Ascending aorta (tissue), 2 donors: ENCODE measurements around the gene MAFB. TPM values are rescaled to one million over a fixed set of nuclear protein-coding genes. Genes with fewer than 3 reads are reported as not detected.

ENCODE experiments used
- DNase-seq, 2 donors: peaks; one replicate each; pipeline ENCODE4 v3.0.0-alpha.2; 2019; ENCODE audit warnings: low spot score in 2 of 2
- H3K27ac ChIP-seq, 2 donors: fragments of 200-600 bp; sonication (generic); one replicate each; pipeline ENCODE4 v1.5.1; 2016 to 2017; ENCODE audit warnings: mild to moderate bottlenecking in 1 of 2
- H3K27me3 ChIP-seq: fragments of 200-600 bp; sonication (generic); one replicate; pipeline ENCODE4 v1.5.1; 2017
- H3K36me3 ChIP-seq, 2 donors: fragments of 200-600 bp; sonication (generic); one replicate each; pipeline ENCODE4 v1.5.1; 2016
- H3K4me1 ChIP-seq, 2 donors: fragments of 200-600 bp; sonication (generic); one replicate each; pipeline ENCODE4 v1.5.1; 2016 to 2017; ENCODE audit warnings: mild to moderate bottlenecking in 1 of 2
- H3K4me3 ChIP-seq, 2 donors: fragments of 200-600 bp; sonication (generic); one replicate each; pipeline ENCODE4 v1.5.1; 2016 to 2017; ENCODE audit warnings: mild to moderate bottlenecking in 1 of 2
- H3K9me3 ChIP-seq, 2 donors: fragments of 200-600 bp; sonication (generic); one replicate each; pipeline ENCODE4 v1.5.1; 2016
- intact Hi-C: fragments of 100-400 bp; cut with DNase I; formaldehyde crosslinking; loops from one replicate; pipeline ENCODE4 v1.15.1; 2023
- total RNA-seq: library from RNA; depleted of rRNA; stranded (reverse); fragments of >200 nt; gene quantifications from one replicate; pipeline ENCODE4 v1.1.0, GENCODE V29; 2016
- TF ChIP-seq, protein P1 (sequence below), 3 experiments: fragments of 200-600 bp in 2 of 3; fragments of 450-650 bp in 1 of 3; sonication (generic) in 2 of 3; IDR thresholded peaks; one replicate each; pipeline ENCODE4 v1.5.1; 2016 to 2019; ENCODE audit warnings: antibody characterized with exemption in 3 of 3, mild to moderate bottlenecking in 1 of 3, moderate library complexity in 1 of 3

Gene MAFB
- total RNA-seq, 1 donor from 2014 or later: 84.6 TPM

DNA sequence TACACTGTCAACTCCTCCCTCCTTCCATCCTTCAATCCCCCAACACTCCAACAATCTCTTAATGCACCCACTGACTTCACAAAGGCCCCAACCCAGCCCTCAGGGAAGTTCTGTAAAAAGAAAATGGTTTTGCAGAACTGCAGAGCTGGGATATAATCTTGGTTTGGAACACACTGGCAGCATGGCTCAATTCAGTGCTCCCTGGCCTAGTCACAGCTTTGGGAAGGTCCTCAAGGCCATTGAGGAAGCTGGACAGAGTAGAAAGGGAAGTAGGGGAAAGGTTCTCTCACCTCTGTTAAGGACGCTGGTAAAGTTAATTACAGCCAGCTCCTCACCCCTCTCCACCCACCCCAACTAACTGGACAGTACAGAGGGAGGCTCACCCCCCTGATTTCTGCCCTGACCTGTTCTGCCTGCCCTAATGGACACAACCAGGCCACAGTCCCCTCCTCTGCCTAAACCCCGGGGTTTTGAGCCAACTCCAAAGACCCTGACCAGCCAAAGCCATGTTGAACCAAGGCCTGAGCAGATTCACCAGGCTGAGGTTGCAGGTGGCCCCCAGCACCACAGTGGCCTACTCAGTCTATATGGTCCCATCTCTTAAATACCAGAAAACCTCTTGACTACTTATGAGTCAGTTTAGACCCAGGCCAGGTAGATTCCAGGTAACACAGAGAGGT, 49.2 kb downstream of the MAFB start:
- Histone ChIP-seq H3K9me3 (no peaks in the 10 kb centered on the region), H3K36me3 (no peaks in the 10 kb centered on the region), H3K4me3 (no peak overlapping the region), H3K27me3 (no peaks in the 10 kb centered on the region), H3K27ac (no peak overlapping the region), H3K4me1 (no peaks in the 10 kb centered on the region)
- intact Hi-C loops: no loop called here
- TF ChIP-seq, protein P1, sequence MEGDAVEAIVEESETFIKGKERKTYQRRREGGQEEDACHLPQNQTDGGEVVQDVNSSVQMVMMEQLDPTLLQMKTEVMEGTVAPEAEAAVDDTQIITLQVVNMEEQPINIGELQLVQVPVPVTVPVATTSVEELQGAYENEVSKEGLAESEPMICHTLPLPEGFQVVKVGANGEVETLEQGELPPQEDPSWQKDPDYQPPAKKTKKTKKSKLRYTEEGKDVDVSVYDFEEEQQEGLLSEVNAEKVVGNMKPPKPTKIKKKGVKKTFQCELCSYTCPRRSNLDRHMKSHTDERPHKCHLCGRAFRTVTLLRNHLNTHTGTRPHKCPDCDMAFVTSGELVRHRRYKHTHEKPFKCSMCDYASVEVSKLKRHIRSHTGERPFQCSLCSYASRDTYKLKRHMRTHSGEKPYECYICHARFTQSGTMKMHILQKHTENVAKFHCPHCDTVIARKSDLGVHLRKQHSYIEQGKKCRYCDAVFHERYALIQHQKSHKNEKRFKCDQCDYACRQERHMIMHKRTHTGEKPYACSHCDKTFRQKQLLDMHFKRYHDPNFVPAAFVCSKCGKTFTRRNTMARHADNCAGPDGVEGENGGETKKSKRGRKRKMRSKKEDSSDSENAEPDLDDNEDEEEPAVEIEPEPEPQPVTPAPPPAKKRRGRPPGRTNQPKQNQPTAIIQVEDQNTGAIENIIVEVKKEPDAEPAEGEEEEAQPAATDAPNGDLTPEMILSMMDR (IDR thresholded peaks at IDR 0.05): no peak
- peak in 1 of 2 donors; percentile 39 for DNase-seq

DNA sequence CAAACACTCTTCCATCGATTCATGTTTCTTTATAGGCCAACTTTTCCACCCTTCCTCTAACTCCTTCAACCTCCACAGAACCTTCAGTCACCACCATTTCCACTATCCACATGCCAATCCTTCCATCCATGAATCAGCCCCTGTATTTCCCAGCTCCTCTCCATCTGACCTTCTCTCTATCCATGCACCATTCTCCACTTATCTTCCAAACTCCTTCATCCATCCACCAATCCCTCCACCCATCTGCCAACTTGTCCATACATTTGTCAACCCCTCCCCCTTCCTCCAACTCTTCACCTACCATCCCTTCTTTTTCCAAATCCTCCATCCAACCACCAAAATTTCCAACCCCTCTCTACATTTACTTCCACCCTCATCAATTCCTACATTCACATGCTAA, 49.9 kb downstream of the MAFB start:
- no peaks in the 10 kb centered on the region for H3K27me3 ChIP-seq
- H3K36me3 ChIP-seq: no peaks in the 10 kb centered on the region
- intact Hi-C loops: no loop called here
- TF ChIP-seq, protein P1 (IDR thresholded peaks at IDR 0.05): no peak
- no peak for DNase-seq
- H3K4me3 ChIP-seq: no peak overlapping the region
- no peaks in the 10 kb centered on the region for H3K9me3 ChIP-seq
- H3K4me1 ChIP-seq: no peaks in the 10 kb centered on the region
- no peak overlapping the region for H3K27ac ChIP-seq

DNA sequence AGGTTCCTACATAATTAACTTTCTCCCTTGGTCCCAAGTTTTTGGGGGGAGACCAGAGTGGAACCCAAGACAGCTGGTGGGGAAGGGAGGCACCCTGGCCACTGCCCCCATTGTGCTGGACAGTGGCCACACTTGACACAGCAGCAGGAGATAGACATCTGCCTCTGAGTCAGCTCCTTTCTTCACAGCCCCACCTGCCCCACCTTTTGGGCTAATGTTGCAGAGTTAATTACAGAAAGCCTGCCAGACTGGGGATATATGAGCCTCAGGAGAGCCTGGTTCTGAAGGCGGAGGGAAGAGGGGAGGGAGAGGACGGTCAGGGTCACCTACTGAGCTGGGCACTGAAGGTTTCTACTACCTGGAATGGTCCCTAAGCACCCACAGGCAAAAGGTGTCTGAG, 50.6 kb downstream of the MAFB start:
- no peaks in the 10 kb centered on the region for H3K36me3 ChIP-seq
- no peak overlapping the region for H3K4me3 ChIP-seq
- H3K27me3 ChIP-seq: no peaks in the 10 kb centered on the region
- H3K9me3 ChIP-seq: no peaks in the 10 kb centered on the region
- TF ChIP-seq, protein P1 (IDR thresholded peaks at IDR 0.05): no peak
- no peak overlapping the region for H3K27ac ChIP-seq
- peaks cover 0 to under 1% of the 10 kb centered on the region in 2 donors for H3K4me1 ChIP-seq
- no peak for DNase-seq
- intact Hi-C loops: no loop called here

DNA sequence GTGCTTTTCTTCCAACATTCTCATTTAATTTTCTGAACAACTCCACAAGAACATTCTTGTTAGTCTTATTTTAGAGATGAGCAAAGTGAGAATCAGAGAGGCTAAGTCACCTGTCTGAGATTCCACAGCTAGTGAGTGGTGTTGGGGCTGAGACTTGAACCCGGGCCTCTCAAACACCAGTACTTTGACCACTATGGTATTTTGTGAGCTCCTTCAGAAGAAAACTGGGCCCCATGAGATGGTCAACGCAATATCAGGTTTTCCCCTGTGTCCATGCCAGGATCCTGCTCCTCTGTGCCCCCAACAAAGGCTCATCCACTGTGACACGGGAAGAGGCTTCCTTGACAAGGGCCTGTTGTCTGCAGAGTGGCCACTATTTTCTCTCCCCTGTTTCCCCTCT, 51.9 kb downstream of the MAFB start:
- Histone ChIP-seq H3K9me3 (no peaks in the 10 kb centered on the region), H3K4me3 (no peak overlapping the region), H3K4me1 (peaks cover 0 to 6% of the 10 kb centered on the region in 2 donors), H3K36me3 (no peaks in the 10 kb centered on the region), H3K27me3 (no peaks in the 10 kb centered on the region), H3K27ac (no peak overlapping the region)
- TF ChIP-seq, protein P1 (IDR thresholded peaks at IDR 0.05): no peak
- DNase-seq: no peak
- intact Hi-C loops: no loop called here

DNA sequence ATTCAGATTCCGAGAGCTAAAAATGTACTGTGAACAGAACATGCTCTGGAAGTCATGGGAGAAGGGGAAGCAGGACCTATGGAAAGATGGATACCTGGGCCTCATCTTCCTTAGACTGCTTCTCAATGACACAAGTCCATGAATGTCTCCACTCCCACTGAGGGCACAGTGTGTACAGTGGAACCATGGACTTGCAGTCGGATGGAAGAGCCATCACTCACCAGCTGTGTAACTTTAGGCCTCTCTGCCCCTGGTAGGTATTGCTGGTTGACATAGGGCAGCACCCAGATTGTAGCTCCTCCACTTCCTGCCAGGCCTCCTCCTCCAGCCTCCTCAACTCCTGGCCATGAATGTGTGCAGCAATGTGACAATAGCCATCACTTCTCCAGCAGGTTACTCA, 52.5 kb downstream of the MAFB start:
- Histone ChIP-seq H3K9me3 (no peaks in the 10 kb centered on the region), H3K4me3 (no peak overlapping the region), H3K27me3 (no peaks in the 10 kb centered on the region), H3K4me1 (peaks cover 0 to 6% of the 10 kb centered on the region in 2 donors), H3K36me3 (no peaks in the 10 kb centered on the region), H3K27ac (no peak overlapping the region)
- TF ChIP-seq, protein P1 (IDR thresholded peaks at IDR 0.05): no peak
- no peak for DNase-seq
- intact Hi-C loops: no loop called here

DNA sequence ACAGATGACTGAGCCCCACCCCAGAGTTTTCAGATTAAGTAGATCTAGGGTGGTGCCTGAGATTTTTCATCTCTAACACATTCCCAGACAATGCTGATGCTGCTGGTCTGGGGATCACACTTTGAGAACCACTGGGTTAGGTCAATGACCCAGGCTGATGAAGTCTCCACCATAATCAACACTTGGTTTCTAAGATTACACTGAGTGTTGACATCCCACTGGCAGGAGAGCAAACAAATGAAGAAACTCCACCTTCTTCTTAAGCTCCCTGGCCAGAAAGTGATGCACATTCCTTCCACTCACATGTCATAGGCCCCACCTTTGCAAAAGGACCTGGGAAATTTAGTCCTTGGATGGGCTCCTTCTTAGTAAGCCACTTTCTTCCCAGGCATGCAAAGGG, 53.1 kb downstream of the MAFB start:
- DNase-seq: no peak
- Histone ChIP-seq H3K4me3 (no peak overlapping the region), H3K36me3 (no peaks in the 10 kb centered on the region), H3K27ac (no peak overlapping the region), H3K4me1 (peaks cover 0 to 6% of the 10 kb centered on the region in 2 donors), H3K9me3 (no peaks in the 10 kb centered on the region), H3K27me3 (no peaks in the 10 kb centered on the region)
- TF ChIP-seq, protein P1 (IDR thresholded peaks at IDR 0.05): no peak
- intact Hi-C loops: no loop called here
